ENCODE results near the gene PRKAG2. TPM values are rescaled to one million over a fixed set of nuclear protein-coding genes. Genes with fewer than 3 reads are reported as not detected.
"Not testable (repeated sequence)": the region's sequence is repeated elsewhere in the genome, so short reads cannot be mapped to it uniquely, and the experiment has no call there.

The PRKAG2 gene
- total and polyA plus RNA-seq, 8 donors: 19.9 to 302 (median 60.9) TPM

GRCh38 chr7:151882734-151883133, 5.8 kb upstream of the PRKAG2 start:
- Histone ChIP-seq H3K4me1 (peaks cover 4 to 8% (median 8%) of the 10 kb centered on the region in 4 donors), H3K27ac (no peak overlapping the region), H3K36me3 (no peaks in the 10 kb centered on the region), H3K27me3 (no peaks in the 10 kb centered on the region), H3K9me3 (no peaks in the 10 kb centered on the region), H3K4me3 (no peak overlapping the region)
- no peak for DNase-seq
- TF ChIP-seq EP300 (IDR thresholded peaks at IDR 0.05): no peak
- TF ChIP-seq POLR2AphosphoS5 (IDR thresholded peaks at IDR 0.05): no peak
- TF ChIP-seq CTCF (IDR thresholded peaks at IDR 0.05): no peak
- no peak for TF ChIP-seq POLR2A (IDR thresholded peaks at IDR 0.05)
- intact Hi-C loops (cut with DNase I; ENCODE audit: low total_unique reads): loop anchor here (5.0 kb wide), 1 partner anchor 55 kb away; no protein-coding TSS in a partner anchor
- WGBS, 5 donors: 89 to 97% (median 93%) methylated on average over 2 of the region's 2 CpGs

GRCh38 chr7:151880688-151881087, 3.8 kb upstream of the PRKAG2 start:
- no peak overlapping the region for H3K27ac ChIP-seq
- WGBS, 5 donors: 78 to 96% (median 85%) methylated on average over 3 of the region's 3 CpGs
- no peaks in the 10 kb centered on the region for H3K27me3 ChIP-seq
- TF ChIP-seq CTCF (IDR thresholded peaks at IDR 0.05) (no peak), EP300 (IDR thresholded peaks at IDR 0.05) (no peak), POLR2AphosphoS5 (IDR thresholded peaks at IDR 0.05) (no peak), POLR2A (IDR thresholded peaks at IDR 0.05) (no peak)
- no peak overlapping the region for H3K4me3 ChIP-seq
- intact Hi-C loops (cut with DNase I; ENCODE audit: low total_unique reads): loop anchor here (5.0 kb wide), 1 partner anchor 57 kb away; no protein-coding TSS in a partner anchor
- no peaks in the 10 kb centered on the region for H3K9me3 ChIP-seq
- DNase-seq: no peak
- no peaks in the 10 kb centered on the region for H3K36me3 ChIP-seq
- H3K4me1 ChIP-seq: peaks cover 7 to 23% (median 12%) of the 10 kb centered on the region in 4 donors

GRCh38 chr7:151877911-151878835, 1.3 kb upstream of the PRKAG2 start:
- intact Hi-C loops (cut with DNase I; ENCODE audit: low total_unique reads): no loop called here
- peak in 1 of 2 donors; percentile 68 for DNase-seq
- Histone ChIP-seq H3K4me1 (peaks cover 15 to 42% (median 29%) of the 10 kb centered on the region in 4 donors), H3K27ac (peak overlapping the region; percentile 89 to 98 (median 97)), H3K4me3 (peak overlapping the region; percentile 80 to 100 (median 94)), H3K36me3 (no peaks in the 10 kb centered on the region), H3K27me3 (no peaks in the 10 kb centered on the region), H3K9me3 (no peaks in the 10 kb centered on the region)
- no peak for TF ChIP-seq CTCF (IDR thresholded peaks at IDR 0.05)
- no peak for TF ChIP-seq EP300 (IDR thresholded peaks at IDR 0.05)
- no peak for TF ChIP-seq POLR2A (IDR thresholded peaks at IDR 0.05)
- no peak for TF ChIP-seq POLR2AphosphoS5 (IDR thresholded peaks at IDR 0.05)
- 18 to 26% (median 23%) methylated on average over 27 to 30 of the region's 30 CpGs for WGBS, 5 donors

GRCh38 chr7:151875942-151876898, 695 bp downstream of the PRKAG2 start:
- H3K9me3 ChIP-seq: no peaks in the 10 kb centered on the region
- TF ChIP-seq EP300 (IDR thresholded peaks at IDR 0.05) (no peak), POLR2A (IDR thresholded peaks at IDR 0.05) (peak in 1 of 4 donors; percentile 26), POLR2AphosphoS5 (IDR thresholded peaks at IDR 0.05) (peak in 1 of 3 donors; percentile 18), CTCF (IDR thresholded peaks at IDR 0.05) (no peak)
- peak overlapping the region; percentile 89 to 98 (median 97) for H3K27ac ChIP-seq
- peak; percentile 80 to 93 for DNase-seq
- 0% methylated on average over 40 to 92 of the region's 93 CpGs for WGBS, 5 donors
- H3K27me3 ChIP-seq: no peaks in the 10 kb centered on the region
- H3K4me3 ChIP-seq: peak overlapping the region; percentile 80 to 100 (median 94)
- intact Hi-C loops (cut with DNase I; ENCODE audit: low total_unique reads): no loop called here
- peaks cover 15 to 51% (median 45%) of the 10 kb centered on the region in 4 donors for H3K4me1 ChIP-seq
- no peaks in the 10 kb centered on the region for H3K36me3 ChIP-seq

- H3K27ac ChIP-seq: peak overlapping the region in 4 of 5 donors; percentile 89 to 98 (median 94)
- H3K4me3 ChIP-seq: peak overlapping the region in 3 of 4 donors; percentile 90 to 100 (median 99)
- H3K27me3 ChIP-seq; H3K9me3 ChIP-seq; DNase-seq; H3K36me3 ChIP-seq; intact Hi-C loops (cut with DNase I; ENCODE audit: low total_unique reads): not testable (repeated sequence)
- 67 to 84% (median 77%) methylated on average over 4 of the region's 4 CpGs for WGBS, 5 donors
- H3K4me1 ChIP-seq: peaks cover 17 to 68% (median 62%) of the 10 kb centered on the region in 4 donors
Observed at GRCh38 chr7:151874479-151874878, 2.4 kb downstream of the PRKAG2 start.
